Memory B cell (primary cell): ENCODE measurements around the gene EPYC.

ENCODE experiments used
- ATAC-seq: fragments of 150-1000 bp; cut with Tn5 transposase; 2 replicates; pipeline ENCODE4 v1.10.0; 2021; ENCODE audit warnings: low read depth, mild to moderate bottlenecking, moderate library complexity
- DNase-seq, 2 donors: peaks; one replicate each; pipeline ENCODE4 v3.0.0; 2022; ENCODE audit warnings: low spot score in 2 of 2
- H3K27ac Mint-ChIP-seq: one replicate; pipeline ENCODE4 v1.8.0; 2022; ENCODE audit warnings: mild to moderate bottlenecking, moderate library complexity, mixed read lengths
- H3K27me3 Mint-ChIP-seq: one replicate; pipeline ENCODE4 v1.8.0; 2022; ENCODE audit warnings: mixed read lengths
- H3K36me3 Mint-ChIP-seq: one replicate; pipeline ENCODE4 v1.8.0; 2022; ENCODE audit warnings: mild to moderate bottlenecking, mixed read lengths
- H3K4me1 Mint-ChIP-seq: one replicate; pipeline ENCODE4 v1.8.0; 2022; ENCODE audit warnings: mixed read lengths
- H3K4me3 Mint-ChIP-seq: one replicate; pipeline ENCODE4 v1.8.0; 2022; ENCODE audit warnings: mild to moderate bottlenecking, moderate library complexity, mixed read lengths
- H3K9me3 Mint-ChIP-seq: one replicate; pipeline ENCODE4 v1.8.0; 2022; ENCODE audit warnings: mixed read lengths

EPYC gene

DNA sequence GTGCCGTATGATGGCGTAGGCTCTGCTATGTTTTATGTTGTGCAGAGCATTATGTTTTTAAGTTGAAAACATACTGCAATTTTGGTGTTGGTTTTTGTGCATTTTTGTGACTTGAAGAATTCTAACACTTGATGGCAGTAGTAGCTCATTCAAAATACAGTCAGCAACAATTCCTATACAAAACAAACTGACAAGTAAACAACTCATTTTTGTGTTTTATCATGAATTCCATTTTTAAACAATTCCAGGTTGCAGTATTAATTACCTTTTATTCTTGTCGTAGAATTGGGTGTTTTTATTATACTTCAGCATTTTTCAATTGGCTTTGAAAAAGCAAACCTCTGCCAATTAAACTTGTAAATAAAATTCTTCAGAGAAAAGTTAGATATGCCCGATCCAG lies 45.7 kb downstream of the EPYC start:
- ATAC-seq (no peak), DNase-seq (no peak)
- H3K4me1 Mint-ChIP-seq: no peaks in the 10 kb centered on the region
- no peaks in the 10 kb centered on the region for H3K36me3 Mint-ChIP-seq
- no peaks in the 10 kb centered on the region for H3K27me3 Mint-ChIP-seq
- no peaks in the 10 kb centered on the region for H3K9me3 Mint-ChIP-seq
- H3K27ac Mint-ChIP-seq: no peak overlapping the region
- no peak overlapping the region for H3K4me3 Mint-ChIP-seq

DNA sequence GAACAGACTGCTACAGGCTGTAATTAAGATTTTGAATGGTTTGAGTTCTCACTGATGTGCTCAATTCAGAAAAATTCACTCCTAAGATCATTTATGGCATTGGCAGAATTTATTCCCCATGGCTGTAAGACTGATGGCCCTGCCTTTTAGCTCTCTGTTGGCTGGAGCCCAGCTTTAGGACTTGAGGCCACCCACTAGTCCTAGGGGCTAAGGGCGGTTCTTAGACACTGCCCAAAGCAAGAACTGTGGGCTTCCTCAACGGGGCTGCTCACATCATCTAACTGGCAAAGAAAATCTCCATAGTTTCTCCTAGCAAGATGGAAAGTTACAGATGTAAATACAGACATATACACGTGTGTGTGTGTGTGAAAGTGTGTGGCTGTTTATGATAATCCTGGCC lies 46.4 kb downstream of the EPYC start:
- ATAC-seq (no peak), DNase-seq (no peak)
- Mint-ChIP-seq H3K4me3 (no peak overlapping the region), H3K27ac (no peak overlapping the region), H3K4me1 (peaks cover 3% of the 10 kb centered on the region), H3K36me3 (no peaks in the 10 kb centered on the region), H3K9me3 (no peaks in the 10 kb centered on the region), H3K27me3 (peaks cover 3% of the 10 kb centered on the region)

DNA sequence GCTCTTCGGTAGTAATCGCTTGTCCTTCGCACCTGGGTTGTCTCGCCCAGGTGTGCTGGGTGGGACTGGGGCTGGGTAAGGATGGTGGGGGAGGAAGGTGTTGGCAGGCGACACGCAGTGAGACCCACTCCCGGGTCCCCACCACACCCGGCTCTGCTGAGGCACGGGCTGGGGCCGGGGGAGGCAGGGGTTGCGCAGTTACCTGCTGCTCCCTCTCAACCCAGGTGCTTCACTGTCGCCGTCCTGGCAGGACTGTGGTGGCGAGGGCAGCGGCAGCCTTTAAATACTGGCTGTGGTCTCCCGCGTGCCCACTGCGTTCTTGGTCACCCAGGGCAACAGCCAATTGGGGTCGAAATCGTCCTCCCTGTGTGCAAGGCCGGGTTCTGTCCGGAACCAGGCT lies 49.9 kb downstream of the EPYC start, which contains the start of gene CCER1:
TSS of gene CCER1 (minus strand) at position 256 of the 400 bp plus-strand sequence. CDS start 434 bp downstream, outside the sequence.
- Mint-ChIP-seq H3K36me3 (no peaks in the 10 kb centered on the region), H3K27me3 (peaks cover 3% of the 10 kb centered on the region), H3K4me1 (peaks cover 3% of the 10 kb centered on the region), H3K27ac (no peak within 1 kb of the TSS), H3K9me3 (no peaks in the 10 kb centered on the region), H3K4me3 (no peak within 1 kb of the TSS)
- ATAC-seq (no peak), DNase-seq (no peak)

DNA sequence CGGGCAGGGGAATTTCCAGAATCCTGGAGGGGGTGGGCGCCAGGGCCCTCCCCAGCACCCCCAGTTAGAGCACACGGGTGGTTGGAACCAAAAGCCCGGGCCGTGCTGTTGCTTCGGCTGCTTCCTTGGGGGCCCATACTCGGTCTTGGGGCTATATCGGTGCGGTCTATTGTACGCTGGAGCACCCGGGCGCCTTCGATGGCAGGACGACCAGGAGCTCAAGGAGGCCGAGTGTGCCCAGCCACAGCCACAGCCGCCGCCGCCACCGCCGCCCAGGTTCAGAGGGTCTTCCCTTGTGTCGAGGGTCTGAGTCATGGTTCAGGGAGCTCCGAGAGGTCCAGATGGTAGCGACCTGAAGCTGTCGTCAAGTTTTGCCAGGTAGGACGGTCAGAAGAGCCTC lies 50.3 kb downstream of the EPYC start:
- peaks cover 3% of the 10 kb centered on the region for H3K27me3 Mint-ChIP-seq
- peaks cover 3% of the 10 kb centered on the region for H3K4me1 Mint-ChIP-seq
- no peak overlapping the region for H3K4me3 Mint-ChIP-seq
- ATAC-seq (no peak), DNase-seq (no peak)
- H3K27ac Mint-ChIP-seq: no peak overlapping the region
- no peaks in the 10 kb centered on the region for H3K36me3 Mint-ChIP-seq
- no peaks in the 10 kb centered on the region for H3K9me3 Mint-ChIP-seq

DNA sequence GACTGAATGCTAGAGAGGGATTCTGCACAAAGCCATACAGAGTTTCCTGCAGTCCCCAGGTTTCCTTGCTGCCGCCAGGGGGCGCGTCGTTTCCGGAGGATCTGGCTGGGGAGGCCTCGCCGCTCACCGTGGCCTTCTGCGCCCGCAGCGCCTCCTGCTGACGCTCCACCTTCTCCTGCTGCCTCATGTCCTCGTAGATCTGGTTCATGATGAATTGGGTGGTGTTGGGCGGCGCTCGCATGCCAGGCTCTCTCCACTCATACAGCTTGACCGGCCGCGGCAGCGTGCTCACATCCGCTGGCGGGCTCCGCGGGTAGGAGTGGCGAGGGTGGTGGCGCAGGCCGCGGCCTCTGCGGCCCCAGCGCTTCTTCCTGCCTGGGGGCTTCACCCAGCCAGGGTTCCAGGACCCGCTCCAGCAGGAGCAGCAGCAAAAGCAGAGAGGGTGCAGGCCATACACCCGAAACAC lies 50.8 kb downstream of the EPYC start:
- DNase-seq: peak in 1 of 2 donors; percentile 8
- Mint-ChIP-seq H3K36me3 (no peaks in the 10 kb centered on the region), H3K27me3 (peaks cover 3% of the 10 kb centered on the region), H3K4me3 (no peak overlapping the region), H3K4me1 (peaks cover 3% of the 10 kb centered on the region), H3K27ac (no peak overlapping the region), H3K9me3 (no peaks in the 10 kb centered on the region)
- peak; percentile 27 for ATAC-seq

DNA sequence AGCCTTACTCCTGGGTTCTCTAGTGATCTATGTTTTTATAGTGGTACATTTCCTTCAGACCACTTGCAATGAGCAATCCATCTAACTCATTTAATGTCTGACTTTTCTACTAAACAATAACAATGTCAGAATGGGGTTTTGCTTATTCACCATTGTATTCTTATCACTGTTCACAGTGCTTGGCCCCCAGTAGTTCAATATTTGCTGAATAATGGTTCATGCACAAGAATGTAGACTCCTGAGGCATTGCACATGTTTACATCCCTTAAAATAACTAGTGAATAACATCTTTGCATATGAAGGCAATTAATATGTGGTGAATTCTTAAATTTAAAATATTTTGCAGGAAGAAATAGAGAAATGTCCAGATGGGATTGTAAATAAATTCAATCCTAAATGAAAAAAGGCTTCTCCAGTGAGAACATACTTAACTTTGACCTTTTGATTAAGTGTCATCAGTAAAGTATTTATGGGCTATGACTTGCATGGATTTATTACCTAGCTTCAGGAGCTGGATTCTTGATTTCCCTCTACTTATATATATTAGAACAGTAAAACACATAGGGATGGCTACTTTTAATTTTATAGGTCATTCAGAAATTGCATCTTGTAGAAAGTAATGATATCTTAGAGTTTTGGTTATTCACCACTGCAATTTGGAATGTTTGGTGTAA lies 53.2 kb downstream of the EPYC start:
- ATAC-seq: no peak
- Mint-ChIP-seq H3K4me3 (no peak overlapping the region), H3K36me3 (no peaks in the 10 kb centered on the region), H3K27ac (no peak overlapping the region), H3K4me1 (peaks cover 3% of the 10 kb centered on the region), H3K9me3 (no peaks in the 10 kb centered on the region), H3K27me3 (peaks cover 3% of the 10 kb centered on the region)
- DNase-seq: no peak

DNA sequence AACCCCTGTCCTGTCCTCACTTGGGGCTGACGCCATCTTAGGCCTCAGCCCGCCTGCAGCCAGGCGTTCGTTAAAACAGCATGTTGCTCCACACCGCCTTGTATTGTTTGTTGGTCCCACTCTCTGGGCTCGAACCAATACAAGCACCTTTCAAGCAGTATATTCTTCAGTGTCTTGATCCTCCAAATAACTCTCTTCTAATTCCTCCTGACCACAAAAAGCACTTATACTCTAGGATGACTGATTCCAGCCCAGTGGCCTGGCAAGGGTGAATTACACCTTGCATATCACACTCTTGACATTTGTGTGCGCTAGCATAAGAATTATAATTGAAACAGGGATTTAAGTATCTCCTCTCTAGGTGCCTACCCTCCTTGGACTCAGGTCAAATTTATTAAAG lies 56.9 kb downstream of the EPYC start:
- ATAC-seq: no peak

DNA sequence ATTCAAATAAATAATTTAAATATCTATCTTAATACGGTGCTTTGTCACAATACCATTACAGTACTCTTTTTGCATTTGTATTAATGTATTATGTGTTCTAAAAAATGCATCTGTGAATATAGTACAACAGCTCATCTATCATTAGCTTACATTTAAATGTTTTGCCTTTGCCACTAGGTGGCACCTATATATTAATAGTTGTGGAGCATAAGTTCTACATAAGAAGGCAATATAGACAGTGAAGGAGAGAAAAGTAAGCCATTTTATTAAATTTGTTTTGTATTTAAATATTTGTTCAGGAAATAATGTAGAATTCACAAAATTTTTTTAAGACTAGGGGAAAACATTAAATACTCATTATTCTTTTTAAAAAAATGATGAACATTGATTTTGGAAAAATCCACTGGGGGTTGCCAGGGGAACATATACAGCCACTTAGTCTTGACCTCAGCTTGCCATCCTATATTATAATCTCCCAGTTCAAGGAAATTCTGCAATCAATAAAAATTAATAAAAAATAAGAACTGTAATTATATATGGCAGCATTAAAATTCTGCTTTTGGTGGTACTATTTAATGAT lies 59.6 kb downstream of the EPYC start:
- no peak overlapping the region for H3K27ac Mint-ChIP-seq
- H3K27me3 Mint-ChIP-seq: no peaks in the 10 kb centered on the region
- no peaks in the 10 kb centered on the region for H3K36me3 Mint-ChIP-seq
- peak; percentile 51 for ATAC-seq
- no peaks in the 10 kb centered on the region for H3K4me1 Mint-ChIP-seq
- H3K4me3 Mint-ChIP-seq: no peak overlapping the region
- DNase-seq: no peak
- no peaks in the 10 kb centered on the region for H3K9me3 Mint-ChIP-seq

More for the DNA sequence above, 56.9 kb downstream of the EPYC start:
- Mint-ChIP-seq H3K27ac (no peak overlapping the region), H3K27me3 (no peaks in the 10 kb centered on the region), H3K36me3 (no peaks in the 10 kb centered on the region), H3K9me3 (no peaks in the 10 kb centered on the region), H3K4me3 (no peak overlapping the region), H3K4me1 (no peaks in the 10 kb centered on the region)
- no peak for DNase-seq

DNA sequence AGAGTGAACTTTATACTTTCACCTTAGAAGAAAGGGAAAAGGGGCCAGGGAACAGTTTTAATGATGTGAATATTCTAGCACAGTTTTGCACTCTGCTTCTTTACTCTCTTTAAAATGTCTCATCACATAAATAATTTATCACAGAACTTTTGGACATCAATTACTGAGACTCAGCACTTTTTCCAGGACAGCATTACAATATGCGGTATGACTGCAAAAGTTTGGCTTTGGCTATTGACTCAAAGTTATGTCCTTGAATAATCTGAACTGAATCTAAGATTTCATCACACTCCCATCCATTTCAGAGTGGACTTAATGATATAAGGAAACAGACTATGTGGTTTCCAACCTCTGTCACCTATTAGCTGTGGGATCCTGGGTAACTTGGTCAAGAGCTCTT lies 61.5 kb downstream of the EPYC start:
- Mint-ChIP-seq H3K9me3 (no peaks in the 10 kb centered on the region), H3K27ac (no peak overlapping the region), H3K4me3 (no peak overlapping the region), H3K4me1 (no peaks in the 10 kb centered on the region), H3K27me3 (no peaks in the 10 kb centered on the region), H3K36me3 (no peaks in the 10 kb centered on the region)
- DNase-seq: no peak
- ATAC-seq: no peak

DNA sequence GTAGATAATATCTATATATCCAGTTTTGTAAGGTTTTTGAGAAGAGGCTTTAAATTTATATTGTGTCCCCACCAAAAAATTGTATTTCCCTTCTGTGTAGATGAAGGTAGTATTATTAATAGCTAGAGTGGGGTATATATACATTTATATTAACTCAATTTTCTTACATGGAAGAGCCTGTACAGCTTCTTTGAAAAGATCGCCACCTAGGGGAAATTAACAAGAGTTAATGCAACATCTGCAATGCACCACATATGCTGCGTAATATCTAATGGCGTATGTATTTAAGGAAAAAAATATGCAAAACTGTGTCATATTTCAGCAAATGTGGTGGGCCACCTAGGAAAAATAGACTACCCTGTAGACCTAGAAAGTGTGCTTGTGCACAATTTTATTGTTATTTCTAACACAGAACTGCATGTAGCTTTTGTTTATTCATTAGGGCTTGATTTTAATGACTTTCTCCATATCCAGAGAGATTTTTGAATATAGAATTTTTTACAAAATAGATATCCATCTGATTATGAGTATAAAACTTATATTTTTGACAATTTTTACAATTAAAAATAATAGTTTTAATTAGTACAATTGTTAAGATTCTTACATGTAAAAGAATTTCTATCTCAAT lies 63.8 kb downstream of the EPYC start:
- no peak for DNase-seq
- Mint-ChIP-seq H3K36me3 (no peaks in the 10 kb centered on the region), H3K4me3 (no peak overlapping the region), H3K27me3 (peaks cover 4% of the 10 kb centered on the region), H3K4me1 (no peaks in the 10 kb centered on the region), H3K9me3 (no peaks in the 10 kb centered on the region), H3K27ac (no peak overlapping the region)
- ATAC-seq: peak; percentile 70

DNA sequence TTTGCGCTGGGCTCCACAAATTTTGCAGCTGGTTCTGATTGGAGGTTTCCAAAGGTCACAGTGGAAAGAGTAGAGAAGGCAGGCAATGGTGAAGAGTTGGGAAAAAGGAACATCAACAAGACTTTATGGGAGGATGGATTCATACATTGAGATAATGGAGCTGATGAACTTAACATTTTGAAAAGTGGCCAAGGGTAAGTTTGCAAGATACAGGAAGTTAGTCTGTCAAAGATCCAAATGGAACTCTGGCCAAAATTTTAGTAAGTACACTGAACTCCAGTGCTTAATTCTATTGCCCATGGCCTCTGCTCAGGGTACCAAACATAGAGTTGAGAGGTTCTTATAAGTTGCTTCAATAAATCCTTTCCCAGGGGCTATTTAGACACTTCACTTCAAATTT lies 65.4 kb downstream of the EPYC start:
- DNase-seq: no peak
- peaks cover 4% of the 10 kb centered on the region for H3K27me3 Mint-ChIP-seq
- H3K4me3 Mint-ChIP-seq: no peak overlapping the region
- H3K9me3 Mint-ChIP-seq: no peaks in the 10 kb centered on the region
- no peaks in the 10 kb centered on the region for H3K4me1 Mint-ChIP-seq
- H3K27ac Mint-ChIP-seq: no peak overlapping the region
- H3K36me3 Mint-ChIP-seq: no peaks in the 10 kb centered on the region
- no peak for ATAC-seq

DNA sequence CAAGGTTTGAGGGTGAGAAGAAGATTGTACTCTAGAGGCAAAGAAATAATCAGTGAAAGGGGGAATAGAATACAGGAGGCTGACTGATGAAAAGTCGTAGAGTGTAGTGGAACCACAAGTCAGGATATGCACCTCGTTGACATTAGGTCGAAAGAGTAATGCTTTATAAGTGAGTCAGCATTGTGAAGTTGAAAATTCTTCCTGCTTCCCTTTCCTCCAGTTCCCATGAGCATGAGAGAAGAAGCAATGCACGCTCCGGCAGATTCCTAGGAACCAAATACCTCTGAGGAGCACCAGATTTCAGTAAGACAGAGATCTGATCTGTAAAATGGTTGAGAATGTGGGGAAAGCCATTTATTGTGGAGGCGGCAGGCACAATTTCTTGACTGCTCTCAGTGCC lies 66.3 kb downstream of the EPYC start:
- no peaks in the 10 kb centered on the region for H3K36me3 Mint-ChIP-seq
- ATAC-seq (no peak), DNase-seq (no peak)
- no peak overlapping the region for H3K4me3 Mint-ChIP-seq
- peaks cover 7% of the 10 kb centered on the region for H3K27me3 Mint-ChIP-seq
- no peaks in the 10 kb centered on the region for H3K4me1 Mint-ChIP-seq
- H3K9me3 Mint-ChIP-seq: no peaks in the 10 kb centered on the region
- H3K27ac Mint-ChIP-seq: no peak overlapping the region

DNA sequence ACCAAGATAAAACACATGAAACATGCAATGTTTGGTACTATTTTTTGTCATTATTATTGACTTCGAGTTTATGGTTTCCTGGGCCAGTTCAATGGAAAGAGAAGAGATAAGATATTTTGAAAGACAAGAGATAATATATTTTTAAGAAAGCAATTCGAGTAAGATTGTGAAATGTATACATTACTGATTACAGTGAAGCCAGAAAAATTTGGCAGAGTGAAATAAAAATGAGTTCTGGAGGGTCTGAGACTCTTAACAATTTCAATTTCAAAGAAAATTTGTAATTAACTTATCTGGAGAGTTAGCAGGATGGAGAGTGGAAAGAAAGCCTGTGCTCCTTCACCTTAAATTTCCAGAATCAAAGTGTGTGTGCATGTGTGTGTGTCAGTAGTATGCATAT lies 67.1 kb downstream of the EPYC start:
- Mint-ChIP-seq H3K27me3 (peaks cover 7% of the 10 kb centered on the region), H3K27ac (no peak overlapping the region), H3K4me1 (no peaks in the 10 kb centered on the region), H3K9me3 (no peaks in the 10 kb centered on the region), H3K4me3 (no peak overlapping the region), H3K36me3 (no peaks in the 10 kb centered on the region)
- ATAC-seq (no peak), DNase-seq (no peak)

DNA sequence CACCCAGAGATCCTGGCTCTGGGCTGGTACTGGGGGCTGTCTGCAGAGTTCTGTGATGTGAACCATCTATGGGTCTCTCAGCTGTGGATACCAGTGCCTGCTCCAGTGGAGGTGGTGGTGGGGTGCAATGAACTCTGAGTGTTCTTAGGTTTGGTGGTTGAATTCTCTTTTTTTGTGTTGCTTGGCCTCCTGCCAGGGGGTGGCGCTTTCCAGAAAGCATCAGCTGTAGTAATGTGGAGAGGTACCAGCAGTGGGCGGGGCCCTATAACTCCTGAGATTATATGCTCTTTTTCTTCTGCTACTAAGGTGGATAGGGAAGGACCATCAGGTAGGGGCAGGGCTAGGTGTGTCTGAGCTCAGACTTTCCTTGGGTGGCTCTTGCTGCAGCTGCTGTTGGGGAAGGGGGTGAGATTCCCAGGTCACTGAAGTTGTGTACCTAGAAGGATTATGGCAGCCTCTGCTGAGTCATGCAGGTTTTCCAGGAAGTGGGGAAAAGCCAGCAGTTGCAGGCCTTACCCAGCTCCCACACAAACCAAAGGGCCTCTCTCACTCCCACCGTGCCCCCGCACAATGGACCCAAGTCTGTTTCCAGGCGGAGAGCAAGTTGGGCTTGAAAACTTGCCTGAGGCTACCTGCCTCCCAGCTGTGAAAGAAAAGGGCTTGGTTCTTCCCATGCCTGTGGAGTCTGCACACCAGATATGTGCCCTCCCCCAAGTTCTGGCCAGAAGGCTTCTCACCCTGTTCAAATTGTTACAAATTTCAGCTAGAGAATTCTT lies 68.4 kb downstream of the EPYC start:
- no peaks in the 10 kb centered on the region for H3K36me3 Mint-ChIP-seq
- H3K4me3 Mint-ChIP-seq: no peak overlapping the region
- no peak for ATAC-seq
- DNase-seq: no peak
- no peak overlapping the region for H3K27ac Mint-ChIP-seq
- peaks cover 7% of the 10 kb centered on the region for H3K27me3 Mint-ChIP-seq
- H3K9me3 Mint-ChIP-seq: no peaks in the 10 kb centered on the region
- no peaks in the 10 kb centered on the region for H3K4me1 Mint-ChIP-seq
